Measurements from ENCODE around the gene GTF3C2.

DNA sequence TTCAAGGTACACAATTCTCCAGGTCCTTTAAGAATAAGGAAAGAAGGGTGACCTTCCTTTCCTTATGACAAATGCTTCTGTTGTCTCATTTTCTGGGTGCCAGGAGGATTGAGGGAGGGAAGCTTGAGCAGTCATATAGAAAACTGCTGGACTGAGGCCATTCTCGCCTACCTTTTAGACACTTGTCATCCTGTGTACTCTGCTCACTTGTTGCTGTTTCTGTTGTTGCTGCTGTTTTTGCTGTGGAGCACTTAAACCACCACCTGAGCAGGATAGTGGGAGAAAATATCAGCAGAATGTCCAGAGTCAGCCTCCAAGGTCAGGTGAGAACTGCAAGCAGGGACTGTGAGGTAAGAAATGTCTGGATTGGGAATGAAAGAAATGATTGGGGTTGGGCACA is 78.6 kb downstream of the GTF3C2 start:
- TF ChIP-seq, protein P1, sequence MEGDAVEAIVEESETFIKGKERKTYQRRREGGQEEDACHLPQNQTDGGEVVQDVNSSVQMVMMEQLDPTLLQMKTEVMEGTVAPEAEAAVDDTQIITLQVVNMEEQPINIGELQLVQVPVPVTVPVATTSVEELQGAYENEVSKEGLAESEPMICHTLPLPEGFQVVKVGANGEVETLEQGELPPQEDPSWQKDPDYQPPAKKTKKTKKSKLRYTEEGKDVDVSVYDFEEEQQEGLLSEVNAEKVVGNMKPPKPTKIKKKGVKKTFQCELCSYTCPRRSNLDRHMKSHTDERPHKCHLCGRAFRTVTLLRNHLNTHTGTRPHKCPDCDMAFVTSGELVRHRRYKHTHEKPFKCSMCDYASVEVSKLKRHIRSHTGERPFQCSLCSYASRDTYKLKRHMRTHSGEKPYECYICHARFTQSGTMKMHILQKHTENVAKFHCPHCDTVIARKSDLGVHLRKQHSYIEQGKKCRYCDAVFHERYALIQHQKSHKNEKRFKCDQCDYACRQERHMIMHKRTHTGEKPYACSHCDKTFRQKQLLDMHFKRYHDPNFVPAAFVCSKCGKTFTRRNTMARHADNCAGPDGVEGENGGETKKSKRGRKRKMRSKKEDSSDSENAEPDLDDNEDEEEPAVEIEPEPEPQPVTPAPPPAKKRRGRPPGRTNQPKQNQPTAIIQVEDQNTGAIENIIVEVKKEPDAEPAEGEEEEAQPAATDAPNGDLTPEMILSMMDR (IDR thresholded peaks at IDR 0.05 in 8 of 11, conservative IDR thresholded peaks at IDR 0.05 in 3 of 11): no peak
- TF ChIP-seq POLR2A (IDR thresholded peaks at IDR 0.05): no peak
- TF ChIP-seq POLR2AphosphoS5 (IDR thresholded peaks at IDR 0.05): no peak

All from spleen (tissue), 7 donors.